ENCODE data around the gene WDR13. TPM values are rescaled to one million over a fixed set of nuclear protein-coding genes. Genes with fewer than 3 reads are reported as not detected.

Gene WDR13
- total RNA-seq, 4 donors from 2014 or later, result 108 to 224 (median 126) TPM

- Histone ChIP-seq H3K27ac (peak overlapping the region in 1 of 4 donors; percentile 20), H3K27me3 (no peaks in the 10 kb centered on the region), H3K4me3 (no peak overlapping the region), H3K4me1 (no peaks in the 10 kb centered on the region), H3K9me3 (no peaks in the 10 kb centered on the region), H3K36me3 (no peaks in the 10 kb centered on the region)
- WGBS, 2 donors, result 71 to 73% methylated on average over 8 to 9 of the region's 9 CpGs
- no peak for DNase-seq (ENCODE audit: low spot score in 2 of 2)
- TF ChIP-seq POLR2A (IDR thresholded peaks at IDR 0.05) (no peak), CTCF (IDR thresholded peaks at IDR 0.05) (peak in 1 of 5 experiments; percentile 11), EP300 (IDR thresholded peaks at IDR 0.05) (peak; percentile 23 to 77)
Measured at GRCh38 chrX:48591255-48591791, 6.0 kb upstream of the WDR13 start.

DNA sequence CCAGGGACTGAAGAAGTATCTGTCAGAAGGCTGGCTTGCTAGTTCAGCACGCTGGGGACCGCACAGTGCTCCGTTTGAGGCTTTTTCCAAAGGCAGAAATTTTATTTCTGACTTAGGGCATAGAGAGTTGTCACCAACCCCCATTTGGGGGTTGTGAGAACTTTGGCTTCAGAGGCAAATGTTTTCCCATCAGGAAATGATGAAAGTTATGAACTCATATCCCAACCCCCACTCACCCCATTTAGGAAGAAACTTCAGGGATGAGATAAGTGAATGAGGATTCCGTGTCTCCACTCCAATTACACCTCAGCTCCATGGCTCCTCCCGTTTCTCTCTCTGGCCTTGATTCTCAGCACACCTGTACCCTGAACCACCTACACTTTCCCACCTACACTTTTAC lies 4.3 kb upstream of the WDR13 start:
- DNase-seq (ENCODE audit: low spot score in 2 of 2), result no peak
- no peak overlapping the region for H3K27ac ChIP-seq
- 53 to 72% methylated on average over 5 of the region's 5 CpGs for whole genome bisulfite sequencing, 2 donors

DNA sequence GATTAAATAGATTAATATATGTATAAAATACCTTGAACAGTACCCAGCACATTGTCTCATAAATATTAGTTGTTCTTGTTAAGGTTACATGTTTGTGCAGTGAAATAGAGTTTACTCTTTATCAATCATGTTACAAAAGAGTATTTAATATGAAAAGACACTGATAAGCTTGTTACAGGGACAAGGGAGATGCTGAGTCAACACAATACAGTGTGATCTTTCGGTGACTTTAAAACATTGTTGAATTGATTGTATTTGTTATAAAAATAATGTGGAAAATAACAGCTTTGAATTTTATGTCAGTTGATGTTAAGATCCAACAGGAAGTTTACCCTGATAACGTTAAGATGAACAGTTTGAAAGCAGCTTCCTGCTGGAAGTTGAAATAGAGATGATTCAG lies 1.4 kb upstream of the WDR13 start:
- 56 to 58% methylated on average over 2 of the region's 2 CpGs for WGBS, 2 donors
- peaks cover 0 to 19% (median 0%) of the 10 kb centered on the region in 4 donors for H3K4me1 ChIP-seq
- peaks cover 0 to 22% (median 0%) of the 10 kb centered on the region in 3 donors for H3K36me3 ChIP-seq
- no peak overlapping the region for H3K27ac ChIP-seq
- no peaks in the 10 kb centered on the region for H3K9me3 ChIP-seq
- TF ChIP-seq CTCF (IDR thresholded peaks at IDR 0.05), result no peak
- no peak for TF ChIP-seq EP300 (IDR thresholded peaks at IDR 0.05)
- TF ChIP-seq POLR2A (IDR thresholded peaks at IDR 0.05), result no peak
- no peaks in the 10 kb centered on the region for H3K27me3 ChIP-seq
- no peak overlapping the region for H3K4me3 ChIP-seq
- no peak for DNase-seq (ENCODE audit: low spot score in 2 of 2)

More for the DNA sequence above, 4.3 kb upstream of the WDR13 start:
- H3K4me3 ChIP-seq, result no peak overlapping the region
- peaks cover 0 to 5% (median 0%) of the 10 kb centered on the region in 4 donors for H3K4me1 ChIP-seq
- H3K27me3 ChIP-seq, result no peaks in the 10 kb centered on the region
- H3K9me3 ChIP-seq, result no peaks in the 10 kb centered on the region
- TF ChIP-seq CTCF (IDR thresholded peaks at IDR 0.05), result no peak
- no peak for TF ChIP-seq EP300 (IDR thresholded peaks at IDR 0.05)
- H3K36me3 ChIP-seq, result no peaks in the 10 kb centered on the region

- Histone ChIP-seq H3K36me3 (peaks cover 0 to 47% (median 0%) of the 10 kb centered on the region in 3 donors), H3K4me1 (peaks cover 0 to 19% (median 0%) of the 10 kb centered on the region in 4 donors), H3K9me3 (no peaks in the 10 kb centered on the region), H3K4me3 (peak overlapping the region in 3 of 4 donors; percentile 57 to 67 (median 65)), H3K27me3 (no peaks in the 10 kb centered on the region), H3K27ac (peak overlapping the region; percentile 94 to 98 (median 96))
- TF ChIP-seq POLR2A (IDR thresholded peaks at IDR 0.05), result no peak
- TF ChIP-seq CTCF (IDR thresholded peaks at IDR 0.05), result no peak
- no peak for TF ChIP-seq EP300 (IDR thresholded peaks at IDR 0.05)
- DNase-seq (ENCODE audit: low spot score in 2 of 2), result no peak
- 87 to 100% methylated on average over 5 to 21 of the region's 25 CpGs for WGBS, 2 donors
Measured at GRCh38 chrX:48598614-48599013, 1.3 kb downstream of the WDR13 start.

DNA sequence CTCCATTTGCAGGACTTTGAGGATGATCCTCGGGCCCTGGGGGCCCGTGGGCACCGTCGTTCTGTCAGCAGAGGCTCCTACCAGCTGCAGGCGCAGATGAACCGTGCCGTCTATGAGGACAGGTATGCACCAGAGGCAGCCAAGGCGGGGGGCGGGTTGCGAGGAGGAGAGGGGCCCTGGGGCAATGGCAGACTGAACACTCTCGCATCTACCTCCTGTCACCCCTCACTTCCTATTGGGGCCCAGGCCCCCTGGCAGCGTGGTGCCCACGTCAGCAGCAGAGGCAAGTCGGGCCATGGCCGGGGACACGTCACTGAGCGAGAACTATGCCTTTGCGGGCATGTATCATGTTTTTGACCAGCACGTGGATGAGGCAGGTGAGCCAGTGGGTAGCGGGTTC lies 2.0 kb downstream of the WDR13 start:
- H3K4me3 ChIP-seq, result no peak overlapping the region
- DNase-seq (ENCODE audit: low spot score in 2 of 2), result no peak
- no peak for TF ChIP-seq CTCF (IDR thresholded peaks at IDR 0.05)
- TF ChIP-seq EP300 (IDR thresholded peaks at IDR 0.05), result no peak
- TF ChIP-seq POLR2A (IDR thresholded peaks at IDR 0.05), result no peak
- no peak overlapping the region for H3K27ac ChIP-seq
- H3K9me3 ChIP-seq, result no peaks in the 10 kb centered on the region
- H3K36me3 ChIP-seq, result peaks cover 0 to 54% (median 0%) of the 10 kb centered on the region in 3 donors
- H3K27me3 ChIP-seq, result no peaks in the 10 kb centered on the region
- WGBS, 2 donors, result 89 to 94% methylated on average over 16 of the region's 20 CpGs
- peaks cover 0 to 19% (median 0%) of the 10 kb centered on the region in 4 donors for H3K4me1 ChIP-seq

All from tibial nerve (tissue), 4 donors.